ENCODE results near the gene OSBPL10. TPM values are rescaled to one million over a fixed set of nuclear protein-coding genes. Genes with fewer than 3 reads are reported as not detected.

The OSBPL10 gene
- total RNA-seq, 1 experiment from 2014 or later: 172 TPM

DNA sequence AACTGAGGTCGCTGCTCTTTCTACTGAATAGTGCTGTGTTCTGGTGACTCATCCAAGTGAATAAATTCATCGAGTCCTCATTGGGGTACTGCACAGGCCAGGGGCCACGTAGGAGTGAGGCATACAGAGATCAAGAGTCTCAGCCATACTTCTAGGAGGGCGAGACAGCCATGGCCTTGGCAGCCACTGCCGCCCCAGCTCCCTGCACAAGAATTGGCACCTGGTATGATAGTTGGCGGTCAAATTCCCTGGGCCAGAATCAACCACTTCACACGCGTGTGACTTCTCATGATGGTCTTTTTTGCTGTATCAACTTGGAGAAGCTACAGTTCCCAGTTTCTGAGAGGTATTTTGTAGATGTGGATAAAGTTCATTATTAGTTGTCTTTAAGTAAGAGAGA is 161.6 kb downstream of the OSBPL10 start:
- BruUV-seq (replicated peaks): no TSS peak
- ChIA-PET POLR2A (interaction anchor here (0.8 kb wide), 1 partner anchor 16 kb away, joined by 4 read pairs; no protein-coding TSS in a partner anchor), CTCF (interaction anchor here (0.7 kb wide), 1 partner anchor 198 kb away, joined by 3 read pairs; no protein-coding TSS in a partner anchor)
- no peak for DNase-seq (ENCODE audit: unreplicated experiment)
- no peaks in the 10 kb centered on the region for H3K9me3 Mint-ChIP-seq (ENCODE audit: unreplicated experiment)
- H3K27ac Mint-ChIP-seq (ENCODE audit: low read depth, unreplicated experiment): no peak overlapping the region
- H3K36me3 Mint-ChIP-seq (ENCODE audit: insufficient read depth, unreplicated experiment): peaks cover 39% of the 10 kb centered on the region
- intact Hi-C loops (cut with micrococcal nuclease): no loop called here
- H3K4me1 Mint-ChIP-seq (ENCODE audit: insufficient read depth, unreplicated experiment): peaks cover 19% of the 10 kb centered on the region
- H3K4me3 Mint-ChIP-seq (ENCODE audit: unreplicated experiment): no peak overlapping the region
- H3K27me3 Mint-ChIP-seq (ENCODE audit: insufficient read depth, unreplicated experiment): no peaks in the 10 kb centered on the region
- no peak for TF ChIP-seq CTCF (IDR thresholded peaks at IDR 0.05; ENCODE audit: unreplicated experiment)

- H3K36me3 Mint-ChIP-seq (ENCODE audit: insufficient read depth, unreplicated experiment): peaks cover 29% of the 10 kb centered on the region
- no peaks in the 10 kb centered on the region for H3K9me3 Mint-ChIP-seq (ENCODE audit: unreplicated experiment)
- TF ChIP-seq CTCF (IDR thresholded peaks at IDR 0.05; ENCODE audit: unreplicated experiment): no peak
- CTCF ChIA-PET: interaction anchor here (0.6 to 1.1 kb wide), 2 partner anchors 15 to 21 kb away, joined by 3 read pairs; no protein-coding TSS in a partner anchor
- intact Hi-C loops (cut with micrococcal nuclease): no loop called here
- H3K4me3 Mint-ChIP-seq (ENCODE audit: unreplicated experiment): no peak overlapping the region
- POLR2A ChIA-PET: interaction anchor here (0.6 kb wide), 1 partner anchor 24 kb away, joined by 3 read pairs; no protein-coding TSS in a partner anchor
- no peaks in the 10 kb centered on the region for H3K27me3 Mint-ChIP-seq (ENCODE audit: insufficient read depth, unreplicated experiment)
- no peak for DNase-seq (ENCODE audit: unreplicated experiment)
- peaks cover 19% of the 10 kb centered on the region for H3K4me1 Mint-ChIP-seq (ENCODE audit: insufficient read depth, unreplicated experiment)
- H3K27ac Mint-ChIP-seq (ENCODE audit: low read depth, unreplicated experiment): no peak overlapping the region
- BruUV-seq (replicated peaks): no TSS peak
Measured at GRCh38 chr3:31817411-31817966, 163.6 kb downstream of the OSBPL10 start.

- Mint-ChIP-seq H3K27ac (ENCODE audit: low read depth, unreplicated experiment) (peak overlapping the region; percentile 32), H3K4me3 (ENCODE audit: unreplicated experiment) (no peak overlapping the region), H3K9me3 (ENCODE audit: unreplicated experiment) (no peaks in the 10 kb centered on the region), H3K36me3 (ENCODE audit: insufficient read depth, unreplicated experiment) (peaks cover 20% of the 10 kb centered on the region), H3K27me3 (ENCODE audit: insufficient read depth, unreplicated experiment) (no peaks in the 10 kb centered on the region), H3K4me1 (ENCODE audit: insufficient read depth, unreplicated experiment) (peaks cover 14% of the 10 kb centered on the region)
- POLR2A ChIA-PET: interaction anchor here (1.0 kb wide), 1 partner anchor 17 kb away, joined by 3 read pairs; no protein-coding TSS in a partner anchor
- no peak for DNase-seq (ENCODE audit: unreplicated experiment)
- CTCF ChIA-PET: interaction anchor here (0.5 to 1.6 kb wide), 3 partner anchors 10 to 635 kb away, joined by 3 to 5 read pairs (median 3); no protein-coding TSS in a partner anchor
- BruUV-seq (replicated peaks): no TSS peak
- no peak for TF ChIP-seq CTCF (IDR thresholded peaks at IDR 0.05; ENCODE audit: unreplicated experiment)
- intact Hi-C loops (cut with micrococcal nuclease): no loop called here
Measured at GRCh38 chr3:31815631-31816440, 165.2 kb downstream of the OSBPL10 start.

- no peaks in the 10 kb centered on the region for H3K9me3 Mint-ChIP-seq (ENCODE audit: unreplicated experiment)
- no peak overlapping the region for H3K27ac Mint-ChIP-seq (ENCODE audit: low read depth, unreplicated experiment)
- BruUV-seq (replicated peaks): no TSS peak
- no peaks in the 10 kb centered on the region for H3K27me3 Mint-ChIP-seq (ENCODE audit: insufficient read depth, unreplicated experiment)
- POLR2A ChIA-PET: no interaction called here
- H3K4me3 Mint-ChIP-seq (ENCODE audit: unreplicated experiment): no peak overlapping the region
- peaks cover 14% of the 10 kb centered on the region for H3K4me1 Mint-ChIP-seq (ENCODE audit: insufficient read depth, unreplicated experiment)
- no peak for DNase-seq (ENCODE audit: unreplicated experiment)
- CTCF ChIA-PET: interaction anchor here (0.6 to 1.6 kb wide), 2 partner anchors 9 to 636 kb away, joined by 3 to 5 read pairs; no protein-coding TSS in a partner anchor
- H3K36me3 Mint-ChIP-seq (ENCODE audit: insufficient read depth, unreplicated experiment): peaks cover 20% of the 10 kb centered on the region
- TF ChIP-seq CTCF (IDR thresholded peaks at IDR 0.05; ENCODE audit: unreplicated experiment): no peak
- intact Hi-C loops (cut with micrococcal nuclease): no loop called here
Measured at GRCh38 chr3:31815006-31815405, 166.1 kb downstream of the OSBPL10 start.

Data from MCF 10A (cell line).